Lower leg skin (tissue), 4 donors: ENCODE data around the gene ADCY1. TPM values are rescaled to one million over a fixed set of nuclear protein-coding genes. Genes with fewer than 3 reads are reported as not detected.
A peak's percentile ranks its signal among the peaks of the same experiment; 100 is the strongest.

Experiments
- DNase-seq, 2 donors: peaks; one replicate each; pipeline ENCODE4 v3.0.0-alpha.2; 2019; ENCODE audit warnings: low spot score in 2 of 2
- H3K4me3 ChIP-seq: fragments of 200-600 bp; sonication (generic); 2 replicates; pipeline ENCODE4 v1.5.1; 2017; ENCODE audit warnings: mild to moderate bottlenecking, low read depth; ENCODE audit not compliant: poor library complexity, severe bottlenecking
- POLR2A ChIP-seq, 2 donors: fragments of 450-650 bp; IDR thresholded peaks; one replicate each; pipeline ENCODE4 v1.6.1; 2016 to 2017; ENCODE audit warnings: antibody characterized with exemption in 2 of 2, mild to moderate bottlenecking in 1 of 2, moderate library complexity in 1 of 2
- whole genome bisulfite sequencing, 2 donors: methylation state at CpG; one replicate each; pipeline ENCODE4 v1.1.5; 2018; 5-methylcytosine and 5-hydroxymethylcytosine counted together
- intact Hi-C: fragments of 100-400 bp; cut with DNase I; formaldehyde crosslinking; loops from one replicate; pipeline ENCODE4 v1.15.0; 2023; ENCODE audit warnings: low total_unique reads
- total RNA-seq, 4 donors: library from RNA; depleted of rRNA; stranded (reverse); fragments of >200 nt; gene quantifications; one replicate each; pipeline ENCODE4 v1.1.0, GENCODE V29; 2016
- TF ChIP-seq, protein P1 (sequence below), 3 donors: fragments of 450-650 bp; IDR thresholded peaks; one replicate each; pipeline ENCODE4 v1.5.1; 2016; ENCODE audit warnings: antibody characterized with exemption in 3 of 3, mild to moderate bottlenecking in 3 of 3, moderate library complexity in 2 of 3

ADCY1 gene
- total RNA-seq, 4 donors from 2014 or later: 0.04 to 0.74 (median 0.40) TPM

DNA sequence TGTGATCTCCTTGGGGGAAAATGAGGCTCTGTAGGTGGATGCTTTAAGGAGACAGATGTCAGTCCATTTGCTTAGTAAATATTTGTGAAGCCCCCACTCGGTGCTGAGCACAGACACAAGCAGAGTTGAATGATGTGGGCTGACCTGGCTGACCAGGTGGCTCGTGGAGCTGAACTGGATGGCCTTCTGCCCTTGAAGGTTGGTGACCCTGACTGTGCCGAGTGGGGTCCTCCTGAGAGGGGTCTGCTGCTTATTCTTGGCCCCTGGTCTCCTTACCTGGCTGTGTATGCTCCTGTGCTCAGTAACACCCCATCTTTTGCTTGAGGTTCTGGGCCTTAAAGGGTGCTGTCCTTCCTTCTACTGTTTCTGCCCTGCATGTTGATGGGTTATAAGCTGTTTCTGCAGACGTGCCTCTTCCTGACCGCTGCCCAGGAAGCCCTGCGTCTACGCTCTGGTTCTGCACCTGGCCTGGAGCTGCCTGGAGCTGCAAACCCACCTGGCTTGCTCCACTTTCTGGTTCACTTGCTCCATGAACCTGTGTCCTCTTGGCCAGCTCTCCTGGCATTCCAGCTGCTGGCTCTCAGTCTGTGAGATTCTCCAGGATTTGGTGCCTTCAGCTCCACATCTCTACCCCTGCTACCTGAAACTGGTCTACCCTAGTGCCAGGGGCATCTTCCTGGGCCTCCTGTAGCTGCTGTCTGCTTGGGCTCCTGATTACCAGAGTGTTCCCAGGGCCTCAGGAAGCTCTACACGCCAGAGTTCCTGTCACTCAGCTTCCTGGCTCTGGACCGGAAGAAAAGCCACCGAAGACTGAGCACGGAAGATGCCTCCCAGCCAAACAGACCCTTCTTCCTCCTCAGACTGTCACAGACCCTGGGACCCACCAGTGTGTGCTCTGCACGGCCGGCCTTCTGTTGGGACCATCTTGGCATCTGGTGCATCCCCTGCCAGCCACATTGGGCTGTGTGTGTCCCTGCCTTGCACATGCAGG lies 76.5 kb downstream of the ADCY1 start:
- H3K4me3 ChIP-seq: no peak overlapping the region
- TF ChIP-seq POLR2A (IDR thresholded peaks at IDR 0.05): no peak
- TF ChIP-seq, protein P1, sequence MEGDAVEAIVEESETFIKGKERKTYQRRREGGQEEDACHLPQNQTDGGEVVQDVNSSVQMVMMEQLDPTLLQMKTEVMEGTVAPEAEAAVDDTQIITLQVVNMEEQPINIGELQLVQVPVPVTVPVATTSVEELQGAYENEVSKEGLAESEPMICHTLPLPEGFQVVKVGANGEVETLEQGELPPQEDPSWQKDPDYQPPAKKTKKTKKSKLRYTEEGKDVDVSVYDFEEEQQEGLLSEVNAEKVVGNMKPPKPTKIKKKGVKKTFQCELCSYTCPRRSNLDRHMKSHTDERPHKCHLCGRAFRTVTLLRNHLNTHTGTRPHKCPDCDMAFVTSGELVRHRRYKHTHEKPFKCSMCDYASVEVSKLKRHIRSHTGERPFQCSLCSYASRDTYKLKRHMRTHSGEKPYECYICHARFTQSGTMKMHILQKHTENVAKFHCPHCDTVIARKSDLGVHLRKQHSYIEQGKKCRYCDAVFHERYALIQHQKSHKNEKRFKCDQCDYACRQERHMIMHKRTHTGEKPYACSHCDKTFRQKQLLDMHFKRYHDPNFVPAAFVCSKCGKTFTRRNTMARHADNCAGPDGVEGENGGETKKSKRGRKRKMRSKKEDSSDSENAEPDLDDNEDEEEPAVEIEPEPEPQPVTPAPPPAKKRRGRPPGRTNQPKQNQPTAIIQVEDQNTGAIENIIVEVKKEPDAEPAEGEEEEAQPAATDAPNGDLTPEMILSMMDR (IDR thresholded peaks at IDR 0.05): no peak
- peak in 1 of 2 donors; percentile 61 for DNase-seq
- intact Hi-C loops: no loop called here
- 77 to 82% methylated on average over 9 to 13 of the region's 13 CpGs for WGBS, 2 donors

DNA sequence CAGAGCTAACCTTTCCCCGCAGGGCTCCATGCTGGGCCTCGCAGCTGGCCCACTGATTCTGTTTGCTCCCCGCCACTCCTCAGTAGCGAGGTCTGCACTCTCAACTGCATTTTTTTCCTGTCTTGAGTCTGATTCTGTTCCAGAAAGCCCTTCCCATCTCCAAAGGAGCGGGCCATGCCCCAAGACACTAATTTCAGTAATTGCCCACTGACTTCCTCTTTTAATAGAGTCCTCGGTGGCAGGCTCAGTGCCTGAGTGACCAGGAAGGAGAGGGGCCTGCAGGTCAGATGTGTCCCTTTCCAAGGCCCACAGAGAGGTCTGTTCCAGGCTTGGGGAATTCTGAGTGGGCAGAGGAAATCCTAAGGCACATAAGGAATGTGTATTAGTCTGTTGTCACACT lies 77.4 kb downstream of the ADCY1 start:
- 87 to 89% methylated on average over 6 of the region's 6 CpGs for WGBS, 2 donors

DNA sequence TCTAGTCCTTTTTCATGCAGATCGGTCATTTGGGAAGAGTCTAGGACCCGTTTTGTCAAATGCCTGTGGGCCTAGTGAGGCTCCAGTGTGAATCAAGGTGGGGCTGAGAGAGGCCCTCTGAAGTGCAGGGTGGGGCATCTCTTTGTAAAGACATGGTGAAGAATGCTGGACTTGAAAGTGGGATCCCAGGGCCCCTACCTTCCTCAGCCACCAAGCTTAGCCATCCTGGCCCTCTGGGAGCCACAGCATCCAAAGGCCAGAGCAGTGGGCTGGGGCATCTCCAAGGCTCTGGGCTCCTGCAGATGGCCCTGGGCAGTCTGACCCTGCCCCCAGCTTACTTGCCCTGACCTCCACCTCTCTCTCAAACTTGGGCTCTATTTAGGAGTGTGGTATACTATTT lies 78.5 kb downstream of the ADCY1 start:
- intact Hi-C loops: no loop called here
- no peak overlapping the region for H3K4me3 ChIP-seq
- TF ChIP-seq POLR2A (IDR thresholded peaks at IDR 0.05): no peak
- TF ChIP-seq, protein P1 (IDR thresholded peaks at IDR 0.05): no peak
- WGBS, 2 donors: 83 to 84% methylated on average over 2 of the region's 2 CpGs
- no peak for DNase-seq

More for the DNA sequence above, 77.4 kb downstream of the ADCY1 start:
- DNase-seq: no peak
- H3K4me3 ChIP-seq: no peak overlapping the region
- TF ChIP-seq, protein P1 (IDR thresholded peaks at IDR 0.05): no peak
- no peak for TF ChIP-seq POLR2A (IDR thresholded peaks at IDR 0.05)
- intact Hi-C loops: no loop called here

DNA sequence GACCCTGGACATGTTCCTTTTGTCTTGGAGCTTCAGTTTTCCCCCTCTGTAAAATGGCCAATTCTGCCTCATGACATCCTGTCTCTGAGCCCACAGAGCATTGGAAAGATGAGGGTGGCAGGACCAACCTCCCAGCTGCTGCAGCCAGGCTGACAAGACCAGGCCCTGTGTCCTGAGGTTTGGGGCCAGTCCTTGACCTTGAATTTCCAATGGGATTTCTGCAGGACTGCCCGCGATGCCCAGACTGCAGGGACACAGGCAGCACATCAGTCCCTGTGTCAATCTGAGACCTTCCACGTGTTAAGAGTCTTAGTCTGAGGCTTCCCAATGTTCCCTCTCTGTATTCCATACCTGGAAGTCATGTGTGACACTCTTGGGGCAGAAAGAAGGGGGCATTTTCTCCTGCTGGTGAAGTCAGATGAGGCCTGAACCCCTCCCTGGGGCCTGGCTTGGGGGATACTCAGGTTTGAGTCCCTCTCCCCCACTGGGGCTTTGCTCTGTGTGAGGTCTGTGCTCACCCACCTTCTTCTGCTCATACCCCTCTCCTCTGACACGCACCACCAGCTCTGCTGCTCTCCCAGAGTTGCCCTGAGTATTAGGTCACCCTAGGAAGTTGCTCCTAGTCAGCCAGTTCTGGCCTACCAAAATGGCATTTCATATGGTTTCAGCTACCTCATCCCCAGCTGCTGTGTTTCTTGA lies 79.2 kb downstream of the ADCY1 start:
- H3K4me3 ChIP-seq: no peak overlapping the region
- no peak for TF ChIP-seq POLR2A (IDR thresholded peaks at IDR 0.05)
- TF ChIP-seq, protein P1 (IDR thresholded peaks at IDR 0.05): no peak
- DNase-seq: peak in 1 of 2 donors; percentile 70
- 74 to 89% methylated on average over 4 of the region's 4 CpGs for WGBS, 2 donors
- intact Hi-C loops: no loop called here

DNA sequence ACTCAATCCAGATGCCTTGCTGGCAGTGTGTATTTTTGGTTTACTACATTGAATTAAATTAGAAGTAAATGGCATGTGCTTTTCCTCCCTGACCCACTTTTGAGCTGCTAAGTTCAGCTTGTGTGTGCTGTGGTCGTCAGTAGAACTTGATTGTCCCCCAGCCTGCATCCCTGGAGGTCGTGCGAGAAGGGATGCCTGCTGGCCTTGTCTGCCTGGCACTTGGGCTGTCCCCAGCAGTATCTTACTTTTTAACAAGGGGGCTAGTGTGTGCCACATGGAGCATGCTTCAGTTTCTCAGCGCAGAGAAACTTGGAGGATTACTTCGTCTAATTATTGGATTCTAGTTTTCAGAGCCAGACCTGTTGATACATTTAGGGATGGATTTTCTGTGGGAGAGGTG lies 80.2 kb downstream of the ADCY1 start:
- intact Hi-C loops: no loop called here
- TF ChIP-seq, protein P1 (IDR thresholded peaks at IDR 0.05): no peak
- no peak for TF ChIP-seq POLR2A (IDR thresholded peaks at IDR 0.05)
- 86 to 87% methylated on average over 5 of the region's 5 CpGs for WGBS, 2 donors
- no peak for DNase-seq
- H3K4me3 ChIP-seq: no peak overlapping the region
